Fibroblast of skin of back (primary cell): ENCODE results near the gene AHNAK2.
"Not testable (repeated sequence)": the region's sequence is repeated elsewhere in the genome, so short reads cannot be mapped to it uniquely, and the experiment has no call there.

Experiments
- DNase-seq: peaks from one replicate; pipeline ENCODE4 v3.0.0-alpha.2; 2013

Gene AHNAK2

GRCh38 chr14:104895207-104895785 is 82.9 kb downstream of the AHNAK2 start:
- no peak for DNase-seq

GRCh38 chr14:104894331-104895206 is 83.6 kb downstream of the AHNAK2 start:
- no peak for DNase-seq

GRCh38 chr14:104893435-104894207 is 84.6 kb downstream of the AHNAK2 start:
- DNase-seq, result no peak

GRCh38 chr14:104892531-104893434 is 85.4 kb downstream of the AHNAK2 start:
- DNase-seq, result no peak

GRCh38 chr14:104891664-104892530 is 86.3 kb downstream of the AHNAK2 start:
- DNase-seq, result no peak

- DNase-seq, result no peak
Measured at GRCh38 chr14:104891121-104891551, 87.0 kb downstream of the AHNAK2 start.

GRCh38 chr14:104890292-104890691 is 87.9 kb downstream of the AHNAK2 start:
- not testable (repeated sequence) for DNase-seq

GRCh38 chr14:104889375-104889757 is 88.8 kb downstream of the AHNAK2 start:
- no peak for DNase-seq

GRCh38 chr14:104888489-104889374 is 89.4 kb downstream of the AHNAK2 start:
- DNase-seq, result no peak

GRCh38 chr14:104887623-104888488 is 90.3 kb downstream of the AHNAK2 start:
- DNase-seq, result no peak
